Activated T-cell treated with anti-CD3 and anti-CD28 coated beads, Interleukin-2, amount 50 U/mL, for 72 hours (primary cell): ENCODE data around the gene SPTBN4. TPM values are rescaled to one million over a fixed set of nuclear protein-coding genes. Genes with fewer than 3 reads are reported as not detected.
A peak's percentile ranks its signal among the peaks of the same experiment; 100 is the strongest.
"Not testable (repeated sequence)": the region's sequence is repeated elsewhere in the genome, so short reads cannot be mapped to it uniquely, and the experiment has no call there.

Source experiments
- ATAC-seq, 2 donors: fragments of 150-1000 bp; cut with Tn5 transposase; replicated peaks in 1 of 2; 2 replicates each; pipeline ENCODE4 v1.10.0; 2021; ENCODE audit warnings: moderate library complexity in 2 of 2, mild to moderate bottlenecking in 1 of 2
- DNase-seq, 2 donors: peaks; one replicate each; pipeline ENCODE4 v3.0.0; 2021 to 2022; ENCODE audit warnings: mixed read lengths in 1 of 2
- H3K27ac Mint-ChIP-seq: one replicate; pipeline ENCODE4 v1.8.0; 2022; ENCODE audit warnings: mild to moderate bottlenecking, moderate library complexity, mixed read lengths
- H3K27me3 Mint-ChIP-seq: one replicate; pipeline ENCODE4 v1.8.0; 2022; ENCODE audit warnings: low read depth, mixed read lengths
- H3K36me3 Mint-ChIP-seq, 2 donors: one replicate each; pipeline ENCODE4 v1.8.0; 2022; ENCODE audit warnings: mixed read lengths in 2 of 2, mild to moderate bottlenecking in 1 of 2; ENCODE audit not compliant: insufficient read depth in 2 of 2
- H3K4me1 Mint-ChIP-seq: one replicate; pipeline ENCODE4 v1.8.0; 2022; ENCODE audit warnings: low read depth, mixed read lengths
- H3K4me3 Mint-ChIP-seq, 2 donors: one replicate each; pipeline ENCODE4 v1.8.0; 2022; ENCODE audit warnings: mild to moderate bottlenecking in 2 of 2, mixed read lengths in 2 of 2, moderate library complexity in 2 of 2
- H3K9me3 Mint-ChIP-seq, 2 donors: one replicate each; pipeline ENCODE4 v1.8.0; 2022; ENCODE audit warnings: mixed read lengths in 2 of 2
- total RNA-seq, 2 donors: library from RNA; stranded (reverse); gene quantifications; one replicate each; pipeline ENCODE4 v1.2.3, GENCODE V29; 2022

Gene SPTBN4
- total RNA-seq, 2 donors from 2014 or later: 2.2 to 4.8 TPM

DNA sequence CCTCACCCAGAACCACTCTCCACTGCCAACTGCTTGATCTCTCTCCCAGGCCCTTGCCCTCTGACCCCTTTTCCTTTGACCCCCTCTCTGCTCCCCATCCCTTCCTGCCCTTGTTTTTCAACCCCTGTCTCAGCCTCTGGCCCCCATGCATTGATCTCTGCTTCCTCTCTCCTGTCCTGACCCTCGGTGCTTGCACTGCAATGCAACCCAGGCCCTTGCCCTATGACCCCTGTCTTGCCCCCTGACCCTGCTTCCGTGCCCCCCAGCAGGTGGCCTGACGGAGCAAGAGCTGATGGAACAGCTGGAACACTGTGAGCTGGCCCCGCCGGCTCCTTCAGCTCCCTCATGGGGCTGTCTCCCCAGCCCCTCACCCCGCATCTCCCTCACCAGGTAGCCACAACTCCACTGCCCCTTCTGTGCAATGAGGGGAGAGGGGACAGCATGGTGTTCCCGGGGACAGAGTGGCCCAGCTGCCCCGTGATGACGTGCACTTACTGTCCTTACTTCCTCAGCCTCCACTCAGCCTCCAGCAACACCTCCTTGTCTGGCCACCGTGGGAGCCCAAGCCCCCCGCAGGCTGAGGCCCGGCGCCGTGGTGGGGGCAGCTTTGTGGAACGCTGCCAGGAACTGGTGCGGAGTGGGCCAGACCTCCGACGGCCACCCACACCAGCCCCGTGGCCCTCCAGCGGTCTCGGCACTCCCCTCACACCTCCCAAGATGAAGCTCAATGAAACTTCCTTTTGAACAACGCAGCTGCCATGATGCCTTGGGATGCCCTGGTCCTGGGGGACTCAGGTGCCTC, 123.9 kb downstream of the SPTBN4 start:
- no peaks in the 10 kb centered on the region for H3K27me3 Mint-ChIP-seq
- ATAC-seq (no peak), DNase-seq (no peak)
- no peak overlapping the region for H3K27ac Mint-ChIP-seq
- no peak overlapping the region for H3K4me3 Mint-ChIP-seq
- H3K4me1 Mint-ChIP-seq: peaks cover 23% of the 10 kb centered on the region
- peaks cover 2 to 7% of the 10 kb centered on the region in 2 donors for H3K36me3 Mint-ChIP-seq
- no peaks in the 10 kb centered on the region for H3K9me3 Mint-ChIP-seq

DNA sequence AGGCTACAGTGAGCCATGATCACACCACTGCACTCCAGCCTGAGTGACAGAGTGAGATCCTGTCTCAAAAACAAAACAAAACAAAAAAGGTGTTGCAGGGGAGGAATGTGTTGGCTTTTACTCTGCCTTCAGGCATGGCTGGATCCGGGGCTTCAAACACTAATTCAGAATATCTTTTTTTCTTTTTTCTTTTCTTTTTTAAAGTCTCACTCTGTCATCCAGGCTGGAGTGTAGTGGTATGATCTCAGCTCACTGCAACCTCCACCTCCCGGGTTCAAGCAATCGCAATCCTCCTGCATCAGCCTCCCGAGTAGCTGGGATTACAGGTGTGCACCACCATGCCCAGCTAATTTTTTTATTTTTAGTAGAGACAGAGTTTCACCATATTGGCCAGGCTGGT, 124.9 kb downstream of the SPTBN4 start:
- not testable (repeated sequence) for DNase-seq, ATAC-seq, H3K36me3 Mint-ChIP-seq, H3K9me3 Mint-ChIP-seq, H3K27me3 Mint-ChIP-seq, H3K4me3 Mint-ChIP-seq, H3K27ac Mint-ChIP-seq
- H3K4me1 Mint-ChIP-seq: peaks cover 12% of the 10 kb centered on the region

DNA sequence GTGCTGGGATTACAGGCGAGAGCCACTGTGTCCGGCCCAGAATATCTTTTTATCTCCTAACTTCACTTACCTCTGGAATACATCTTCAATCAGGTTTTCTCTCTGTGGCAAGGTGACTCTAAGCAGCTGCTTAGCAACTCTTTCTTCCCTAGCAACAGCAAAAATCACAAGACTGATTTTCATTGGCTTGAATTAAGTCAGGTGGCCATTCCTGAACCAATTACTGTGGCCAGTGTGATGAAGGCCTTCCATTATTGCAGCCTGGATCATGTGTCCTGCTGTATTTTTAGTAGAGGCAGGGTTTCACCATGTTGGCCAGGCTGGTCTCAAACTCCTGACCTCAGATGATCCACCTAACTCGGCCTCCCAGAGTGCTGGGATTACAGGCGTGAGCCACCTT, 125.4 kb downstream of the SPTBN4 start:
- H3K4me3 Mint-ChIP-seq: no peak overlapping the region
- no peak overlapping the region for H3K27ac Mint-ChIP-seq
- no peaks in the 10 kb centered on the region for H3K9me3 Mint-ChIP-seq
- ATAC-seq: peak; percentile 52 to 69
- H3K4me1 Mint-ChIP-seq: peaks cover 12% of the 10 kb centered on the region
- no peak for DNase-seq
- H3K36me3 Mint-ChIP-seq: peaks cover 0 to 4% of the 10 kb centered on the region in 2 donors
- peaks cover under 1% of the 10 kb centered on the region for H3K27me3 Mint-ChIP-seq

DNA sequence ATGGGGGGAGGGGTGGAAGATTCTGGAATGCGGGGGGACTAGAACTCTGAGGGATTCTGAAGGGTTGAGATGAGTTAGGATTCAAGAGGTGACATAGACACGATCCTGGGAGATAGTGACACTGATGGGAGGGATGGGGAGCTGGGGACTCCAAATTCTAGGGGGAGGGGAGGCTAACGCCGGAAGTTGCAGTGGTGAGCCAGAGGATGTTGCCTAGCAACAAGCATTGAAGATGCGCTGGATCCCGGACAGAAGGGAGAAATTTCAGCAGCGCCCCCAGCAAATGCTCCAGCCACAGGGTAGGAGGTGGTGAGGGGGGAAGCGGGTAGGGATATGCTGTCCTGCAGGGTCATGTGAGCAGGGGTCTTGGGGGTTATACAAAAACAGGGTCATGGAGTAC, 127.5 kb downstream of the SPTBN4 start:
- Mint-ChIP-seq H3K9me3 (no peaks in the 10 kb centered on the region), H3K27me3 (peaks cover 18% of the 10 kb centered on the region), H3K27ac (no peak overlapping the region), H3K4me3 (no peak overlapping the region), H3K4me1 (peaks cover 28% of the 10 kb centered on the region), H3K36me3 (no peaks in the 10 kb centered on the region)
- no peak for ATAC-seq
- DNase-seq: no peak

- peaks cover 22% of the 10 kb centered on the region for H3K27me3 Mint-ChIP-seq
- ATAC-seq (peak in 1 of 2 donors; percentile 14), DNase-seq (no peak)
- H3K9me3 Mint-ChIP-seq: no peaks in the 10 kb centered on the region
- H3K4me1 Mint-ChIP-seq: peaks cover 32% of the 10 kb centered on the region
- H3K27ac Mint-ChIP-seq: no peak overlapping the region
- no peaks in the 10 kb centered on the region for H3K36me3 Mint-ChIP-seq
- H3K4me3 Mint-ChIP-seq: peak overlapping the region; percentile 2 to 40
These were observed 127.9 kb downstream of the SPTBN4 start for GRCh38 chr19:40594657-40595091.

GRCh38 chr19:40596608-40597328, 130.0 kb downstream of the SPTBN4 start:
- Mint-ChIP-seq H3K9me3 (no peaks in the 10 kb centered on the region), H3K4me3 (peak overlapping the region; percentile 49 to 56), H3K27ac (no peak overlapping the region), H3K4me1 (peaks cover 42% of the 10 kb centered on the region), H3K27me3 (peaks cover 35% of the 10 kb centered on the region), H3K36me3 (no peaks in the 10 kb centered on the region)
- DNase-seq: peak in 1 of 2 donors; percentile 51
- peak; percentile 14 to 33 for ATAC-seq

- no peak for ATAC-seq
- H3K27me3 Mint-ChIP-seq: peaks cover 35% of the 10 kb centered on the region
- no peaks in the 10 kb centered on the region for H3K36me3 Mint-ChIP-seq
- no peaks in the 10 kb centered on the region for H3K9me3 Mint-ChIP-seq
- peak overlapping the region; percentile 78 to 81 for H3K4me3 Mint-ChIP-seq
- DNase-seq: no peak
- no peak overlapping the region for H3K27ac Mint-ChIP-seq
- H3K4me1 Mint-ChIP-seq: peaks cover 45% of the 10 kb centered on the region
These were observed 130.6 kb downstream of the SPTBN4 start for GRCh38 chr19:40597329-40597838.

- Mint-ChIP-seq H3K27ac (no peak overlapping the region), H3K27me3 (peaks cover 41% of the 10 kb centered on the region), H3K36me3 (no peaks in the 10 kb centered on the region), H3K4me1 (peaks cover 55% of the 10 kb centered on the region), H3K4me3 (peak overlapping the region; percentile 62 to 67), H3K9me3 (no peaks in the 10 kb centered on the region)
- DNase-seq (peak; percentile 85 to 91), ATAC-seq (peak; percentile 57 to 64)
These were observed 131.5 kb downstream of the SPTBN4 start for GRCh38 chr19:40598121-40598917.

DNA sequence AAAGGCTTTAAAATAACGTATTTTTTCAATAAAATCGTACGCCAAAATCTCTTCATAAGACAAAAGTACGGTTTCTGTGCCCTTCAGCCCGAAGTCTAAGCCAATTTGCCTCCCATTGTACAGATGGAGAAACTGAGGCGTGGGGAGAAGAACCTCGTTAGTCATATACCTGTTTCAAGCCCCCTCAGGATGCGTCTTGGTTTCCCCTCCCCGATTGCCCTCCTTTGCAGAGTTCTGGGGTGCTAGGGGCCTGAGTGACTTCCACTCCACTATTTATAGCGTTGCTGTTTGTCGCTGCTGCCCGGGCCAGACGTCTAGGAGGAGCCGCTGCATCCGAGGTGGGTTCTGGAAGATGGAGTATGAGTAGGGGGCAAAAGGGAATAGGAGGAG, 132.1 kb downstream of the SPTBN4 start:
- Mint-ChIP-seq H3K9me3 (no peaks in the 10 kb centered on the region), H3K4me3 (peak overlapping the region; percentile 35 to 62), H3K36me3 (no peaks in the 10 kb centered on the region), H3K4me1 (peaks cover 61% of the 10 kb centered on the region), H3K27ac (no peak overlapping the region), H3K27me3 (peaks cover 44% of the 10 kb centered on the region)
- DNase-seq (no peak), ATAC-seq (no peak)

- H3K27me3 Mint-ChIP-seq: peaks cover 48% of the 10 kb centered on the region
- H3K4me1 Mint-ChIP-seq: peaks cover 61% of the 10 kb centered on the region
- no peak overlapping the region for H3K27ac Mint-ChIP-seq
- H3K9me3 Mint-ChIP-seq: no peaks in the 10 kb centered on the region
- H3K4me3 Mint-ChIP-seq: peak overlapping the region; percentile 46 to 62
- ATAC-seq (no peak), DNase-seq (peak in 1 of 2 donors; percentile 21)
- no peaks in the 10 kb centered on the region for H3K36me3 Mint-ChIP-seq
These were observed 132.6 kb downstream of the SPTBN4 start for GRCh38 chr19:40599331-40599901.

DNA sequence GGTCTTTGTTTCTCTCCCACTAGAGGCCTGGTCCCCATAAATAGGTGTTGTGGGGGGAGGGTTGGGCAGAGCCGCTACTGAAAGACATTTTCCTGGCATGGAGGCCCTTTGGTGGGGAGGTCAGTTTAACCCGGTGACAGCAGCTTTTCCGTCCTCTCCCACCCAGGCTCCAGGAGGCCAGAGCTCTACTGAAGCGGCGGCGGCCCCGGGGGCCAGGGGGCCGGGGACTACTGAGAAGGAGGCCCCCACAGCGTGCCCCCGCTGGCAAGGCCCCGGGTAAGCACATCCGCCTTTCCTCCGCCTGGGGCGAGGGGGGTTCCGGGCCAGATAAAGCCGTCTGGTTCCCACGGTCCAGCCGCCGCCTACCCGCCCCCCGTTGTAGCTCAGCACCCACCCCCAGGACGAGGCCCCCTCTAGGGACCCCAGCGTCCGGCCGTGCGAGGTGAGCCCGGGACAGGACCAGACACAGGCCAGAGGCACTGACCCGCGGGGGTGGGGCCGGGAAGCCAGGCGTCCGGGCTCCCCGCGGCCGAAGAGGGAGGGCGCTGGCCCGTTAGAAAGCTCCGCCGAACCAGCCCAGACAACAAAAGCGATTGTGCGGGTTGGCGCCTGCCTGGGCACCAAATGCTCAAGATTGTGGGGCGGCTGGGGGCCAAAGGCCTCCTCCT, 133.2 kb downstream of the SPTBN4 start:
- DNase-seq: no peak
- H3K36me3 Mint-ChIP-seq: no peaks in the 10 kb centered on the region
- peaks cover 48% of the 10 kb centered on the region for H3K27me3 Mint-ChIP-seq

DNA sequence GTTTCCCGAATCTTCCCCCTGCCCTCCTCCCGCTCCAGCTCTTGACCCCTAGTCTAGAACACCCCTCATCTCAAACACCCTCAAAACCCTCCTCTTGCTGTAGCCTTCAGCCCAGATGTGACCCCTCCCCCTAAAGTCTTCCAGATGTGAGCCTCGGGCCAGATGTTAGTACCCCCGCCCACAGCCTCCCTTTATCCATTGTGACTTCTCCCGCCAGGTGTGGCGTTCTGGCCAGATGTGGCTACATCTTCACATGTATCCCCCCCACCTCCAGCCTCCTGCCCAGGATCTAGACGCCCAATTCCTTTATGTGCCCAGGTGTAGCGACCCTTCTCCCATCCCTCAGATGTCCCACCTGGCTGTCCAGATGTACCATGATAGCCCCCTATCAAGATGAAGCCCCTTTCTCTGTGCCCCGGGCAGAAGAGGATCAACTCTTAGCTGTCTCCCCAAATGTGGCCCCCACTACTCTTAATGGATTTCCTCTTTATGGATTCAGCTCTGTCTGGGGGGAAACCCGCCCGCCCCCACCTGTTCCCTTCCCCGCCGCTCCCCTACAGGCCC, 133.9 kb downstream of the SPTBN4 start:
- no peaks in the 10 kb centered on the region for H3K9me3 Mint-ChIP-seq
- ATAC-seq (no peak), DNase-seq (no peak)
- no peak overlapping the region for H3K27ac Mint-ChIP-seq
- H3K4me3 Mint-ChIP-seq: peak overlapping the region; percentile 52 to 71
- H3K36me3 Mint-ChIP-seq: no peaks in the 10 kb centered on the region
- H3K4me1 Mint-ChIP-seq: peaks cover 63% of the 10 kb centered on the region
- H3K27me3 Mint-ChIP-seq: peaks cover 48% of the 10 kb centered on the region

More for the DNA sequence above, 133.2 kb downstream of the SPTBN4 start:
- Mint-ChIP-seq H3K4me1 (peaks cover 61% of the 10 kb centered on the region), H3K9me3 (no peaks in the 10 kb centered on the region), H3K4me3 (peak overlapping the region; percentile 52 to 71), H3K27ac (no peak overlapping the region)
- ATAC-seq: no peak
